Stimulated activated CD8-positive, alpha-beta memory T cell treated with anti-CD3 and anti-CD28 coated beads, Interleukin-12 subunit alpha, Interleukin-12 subunit beta, amount 100 ng/mL, for 24 hours (primary cell): ENCODE results near the gene GPAT3.

ENCODE experiments used
- DNase-seq: peaks from one replicate; pipeline ENCODE4 v3.0.0-alpha.2; 2020; ENCODE audit errors: extremely low read depth

The GPAT3 gene

DNA sequence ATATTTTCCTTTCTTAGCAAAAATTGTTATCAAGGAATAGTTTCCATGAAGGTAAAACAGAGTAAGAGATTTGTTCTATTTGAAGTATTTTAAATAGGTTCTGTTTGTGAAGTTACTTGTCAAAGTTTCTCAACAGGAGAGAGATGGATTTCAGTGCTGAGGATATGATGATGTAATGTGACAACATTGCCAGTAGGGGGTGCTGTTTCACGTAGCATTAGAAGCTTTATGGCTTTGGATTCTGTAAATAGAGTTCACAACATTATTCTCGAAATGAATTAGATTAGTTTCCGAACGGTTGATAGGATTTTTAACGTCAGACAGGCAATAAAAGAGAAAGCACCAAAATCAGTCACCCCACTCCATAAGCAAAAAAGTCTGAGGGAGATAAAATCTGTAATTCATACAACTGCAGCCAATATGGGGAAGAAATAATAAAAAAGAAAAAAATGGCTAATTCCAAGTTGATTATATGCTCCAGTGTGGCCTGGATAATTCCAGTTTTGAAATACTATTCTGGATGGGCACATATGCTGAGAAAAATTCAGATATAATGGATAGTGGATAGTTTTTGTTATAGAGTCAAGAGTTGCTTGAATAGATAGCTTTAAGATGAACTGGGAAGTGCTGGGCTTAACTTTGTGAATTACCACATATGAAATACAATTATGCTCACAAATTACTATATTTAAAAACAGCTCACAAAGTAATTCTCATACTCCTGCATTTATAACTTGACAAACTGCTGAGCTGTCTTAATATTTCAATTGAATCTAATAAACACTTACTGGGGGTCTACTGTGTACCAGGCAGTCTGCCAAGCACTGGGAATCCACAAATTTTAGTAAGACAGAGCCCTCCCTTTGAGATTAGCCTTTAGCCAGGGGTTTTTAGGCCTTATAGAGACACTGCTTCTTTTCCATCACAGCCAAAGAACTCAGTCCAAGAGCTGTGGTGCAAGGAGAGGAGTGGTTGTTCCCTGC is 109.1 kb downstream of the GPAT3 start:
- DNase-seq = no peak

DNA sequence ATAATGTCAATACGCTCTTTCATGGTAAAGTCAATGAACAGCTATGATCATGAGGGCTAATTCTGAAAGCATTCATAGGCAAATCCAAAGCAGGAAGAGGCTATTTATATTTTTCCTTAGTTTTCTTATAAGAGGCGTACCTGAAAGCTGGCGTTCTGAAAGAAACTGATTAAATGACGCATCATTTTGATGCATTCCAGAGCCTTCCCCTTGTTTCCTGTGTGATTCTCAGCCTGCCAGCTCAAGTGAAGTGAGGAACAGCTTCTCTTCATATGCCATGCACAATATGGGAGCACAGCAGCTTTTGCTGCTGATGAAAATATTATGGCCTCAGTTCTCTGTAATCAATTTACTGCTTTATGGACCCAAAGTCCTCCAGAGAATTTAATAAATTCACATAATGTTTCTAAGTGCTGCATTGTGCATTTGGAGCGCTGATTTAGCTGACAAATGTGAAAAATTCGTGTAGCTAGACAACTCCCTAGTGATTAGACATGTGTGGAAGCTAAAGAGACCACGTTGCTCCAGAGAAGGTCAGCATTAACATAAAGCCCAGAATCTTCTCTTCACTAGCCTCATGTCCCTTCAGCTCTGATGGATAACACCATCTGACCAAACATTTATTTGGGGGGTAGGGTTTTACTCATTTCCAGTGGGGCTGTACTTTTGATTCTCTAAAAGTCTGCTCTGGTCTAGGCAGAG is 110.8 kb downstream of the GPAT3 start:
- no peak for DNase-seq

- no peak for DNase-seq
Observed at GRCh38 chr4:83651846-83652245, 115.9 kb downstream of the GPAT3 start.
